HCT116 (cell line): Measurements from ENCODE around the gene GABRP. TPM values are rescaled to one million over a fixed set of nuclear protein-coding genes. Genes with fewer than 3 reads are reported as not detected.
A peak's percentile ranks its signal among the peaks of the same experiment; 100 is the strongest.

Experiments
- ATAC-seq: fragments of 200-7000 bp; cut with Tn5 transposase; 2 replicates; pipeline ENCODE4 v1.9.1; 2020; ENCODE audit warnings: mild to moderate bottlenecking, moderate library complexity
- BruUV-seq: library from RNA; stranded (reverse); fragments of 400-500 nt; replicated peaks from 2 replicates; lab custom pipeline; 2021; lab: Mats Ljungman, UMichigan
- CTCF ChIA-PET: fragments of 300-600 bp; sonication (Branson Sonifier 250); formaldehyde crosslinking; loops from one replicate; lab custom pipeline; 2021; ENCODE audit warnings: antibody characterized with exemption; lab: Charles Lee
- POLR2A ChIA-PET: fragments of 300-600, 350-600 bp; sonication (Branson Sonifier 250); formaldehyde crosslinking; loops from one replicate; lab custom pipeline; 2021; ENCODE audit warnings: antibody characterized with exemption; lab: Charles Lee
- RAD21 ChIA-PET, 2 experiments: fragments of 300-600 bp; sonication (Branson Sonifier 250); formaldehyde crosslinking; loops; one replicate each; lab custom pipeline; 2023; ENCODE audit warnings: low total read pairs in 2 of 2; ENCODE audit not compliant: uncharacterized antibody in 2 of 2, unreplicated experiment in 2 of 2, low non-redundant PET in 1 of 2; lab: Charles Lee
- DNase-seq: peaks from one replicate; pipeline ENCODE4 v3.0.0-alpha.2; 2010; ENCODE audit warnings: low read depth, low spot score
- H2AFZ ChIP-seq: fragments of 200-600 bp; shearing (Covaris generic), sonication (generic); 2 replicates; pipeline ENCODE4 v1.6.1; 2017; ENCODE audit warnings: low read depth, mixed run types, mixed read lengths, antibody characterized with exemption, low read length; ENCODE audit not compliant: poor library complexity, severe bottlenecking
- H3K27ac ChIP-seq: 2 replicates; pipeline ENCODE4 v1.5.1; 2012; ENCODE audit warnings: low read depth, low read length
- H3K27me3 ChIP-seq: fragments of 200-600 bp; sonication (generic); 2 replicates; pipeline ENCODE4 v1.6.1; 2016; ENCODE audit warnings: mixed run types, low read length, mixed read lengths; ENCODE audit not compliant: insufficient read depth
- H3K36me3 ChIP-seq, 2 experiments: fragments of 200-500 bp in 1 of 2; fragments of 200-600 bp in 1 of 2; sonication (Bioruptor generic) in 1 of 2; sonication (generic) in 1 of 2; 2 replicates each; pipeline versions ENCODE4 v1.5.1 to v1.6.1; 2014 to 2016; ENCODE audit warnings: low read length in 2 of 2, inconsistent platforms in 1 of 2, mixed read lengths in 1 of 2, mixed run types in 1 of 2; ENCODE audit not compliant: insufficient read depth in 2 of 2, control insufficient read depth in 1 of 2
- H3K4me1 ChIP-seq, 2 experiments: fragments of 200-600 bp in 1 of 2; sonication (generic) in 1 of 2; 2 replicates each; pipeline versions ENCODE4 v1.5.1 to v1.6.1; 2012 to 2017; ENCODE audit warnings: low read length in 2 of 2, inconsistent platforms in 1 of 2, mild to moderate bottlenecking in 1 of 2, mixed read lengths in 1 of 2, mixed run types in 1 of 2, moderate library complexity in 1 of 2; ENCODE audit not compliant: insufficient read depth in 2 of 2, control insufficient read depth in 1 of 2
- H3K4me2 ChIP-seq: fragments of 200-600 bp; sonication (generic); 2 replicates; pipeline ENCODE4 v1.6.1; 2017; ENCODE audit warnings: mixed run types, low read length, mixed read lengths
- H3K4me3 ChIP-seq, 2 experiments: fragments of 200-600 bp in 1 of 2; sonication (generic) in 1 of 2; replicated peaks in 1 of 2; 2 replicates each; pipeline ENCODE4 v1.5.1; 2011 to 2016; ENCODE audit warnings: low read length in 2 of 2, control low read depth in 1 of 2, low read depth in 1 of 2, mild to moderate bottlenecking in 1 of 2, mixed read lengths in 1 of 2, mixed run types in 1 of 2
- H3K79me2 ChIP-seq: fragments of 200-600 bp; sonication (generic); 2 replicates; pipeline ENCODE4 v1.6.1; 2017; ENCODE audit warnings: mild to moderate bottlenecking, mixed run types, low read length, moderate library complexity, mixed read lengths; ENCODE audit not compliant: insufficient read depth
- H3K9ac ChIP-seq: fragments of 200-600 bp; sonication (generic); 2 replicates; pipeline ENCODE4 v1.6.1; 2016; ENCODE audit warnings: low read length, mixed read lengths
- H3K9me2 ChIP-seq: fragments of 200-600 bp; sonication (generic), shearing (Covaris generic); 2 replicates; pipeline ENCODE4 v1.6.1; 2017; ENCODE audit warnings: mixed run types, mild to moderate bottlenecking, moderate library complexity; ENCODE audit not compliant: insufficient read depth
- H3K9me3 ChIP-seq, 2 experiments: fragments of 200-500 bp in 1 of 2; fragments of 200-600 bp in 1 of 2; sonication (Bioruptor generic) in 1 of 2; sonication (generic) in 1 of 2; 2 replicates each; pipeline ENCODE4 v1.6.1; 2014 to 2017; ENCODE audit warnings: low read length in 2 of 2, mixed read lengths in 2 of 2, inconsistent platforms in 1 of 2, low read depth in 1 of 2, mild to moderate bottlenecking in 1 of 2, mixed run types in 1 of 2, moderate library complexity in 1 of 2; ENCODE audit not compliant: control insufficient read depth in 1 of 2, insufficient read depth in 1 of 2
- H4K20me1 ChIP-seq: fragments of 200-600 bp; sonication (generic), shearing (Covaris generic); 2 replicates; pipeline ENCODE4 v1.6.1; 2017; ENCODE audit warnings: mixed run types, mild to moderate bottlenecking, moderate library complexity; ENCODE audit not compliant: insufficient read depth
- ATF3 ChIP-seq: IDR thresholded peaks from 2 replicates; pipeline ENCODE4 v1.6.1; 2012
- CBX3 ChIP-seq: IDR thresholded peaks from 2 replicates; pipeline ENCODE4 v1.6.1; 2012; ENCODE audit warnings: low read depth
- EGR1 ChIP-seq: IDR thresholded peaks from 2 replicates; pipeline ENCODE4 v1.6.1; 2012; ENCODE audit warnings: low read depth
- ELF1 ChIP-seq: IDR thresholded peaks from 2 replicates; pipeline ENCODE4 v1.6.1; 2012; ENCODE audit warnings: low read depth, borderline replicate concordance
- FOSL1 ChIP-seq: IDR thresholded peaks from 2 replicates; pipeline ENCODE4 v1.6.1; 2012; ENCODE audit warnings: low read depth
- JUND ChIP-seq: IDR thresholded peaks from 2 replicates; pipeline ENCODE4 v1.6.1; 2012
- POLR2A ChIP-seq: IDR thresholded peaks from 2 replicates; pipeline ENCODE4 v1.7.0; 2011; ENCODE audit warnings: borderline replicate concordance; ENCODE audit not compliant: insufficient read depth, insufficient read length; ENCODE audit errors: extremely low read depth
- RAD21 ChIP-seq: IDR thresholded peaks from 2 replicates; pipeline ENCODE4 v1.6.1; 2012; ENCODE audit warnings: low read depth, mild to moderate bottlenecking
- SP1 ChIP-seq: IDR thresholded peaks from 2 replicates; pipeline ENCODE4 v1.6.1; 2012; ENCODE audit warnings: low read depth
- YY1 ChIP-seq: IDR thresholded peaks from 2 replicates; pipeline ENCODE4 v1.6.1; 2011; ENCODE audit warnings: low read length, low read depth, moderate library complexity, mild to moderate bottlenecking; ENCODE audit not compliant: insufficient replicate concordance; ENCODE audit errors: extremely low read depth
- ZBTB33 ChIP-seq: IDR thresholded peaks from 2 replicates; pipeline ENCODE4 v1.6.1; 2011; ENCODE audit warnings: mild to moderate bottlenecking, low read length, moderate library complexity; ENCODE audit not compliant: insufficient replicate concordance; ENCODE audit errors: extremely low read depth
- ZFX ChIP-seq: fragments of 450-650 bp; IDR thresholded peaks from 2 replicates; pipeline ENCODE4 v1.6.1; 2017
- ZNF274 ChIP-seq: fragments of 200-500 bp; sonication (Bioruptor generic); IDR thresholded peaks from 2 replicates; pipeline ENCODE4 v1.6.1; 2014; ENCODE audit warnings: mild to moderate bottlenecking, low read depth, low read length, inconsistent platforms
- intact Hi-C: fragments of 100-400 bp; cut with micrococcal nuclease; formaldehyde crosslinking; loops from 2 replicates; pipeline ENCODE4 v1.10.0; 2022
- total RNA-seq: library from RNA; stranded (reverse); gene quantifications from one replicate; pipeline ENCODE4 v1.2.1, GENCODE V29; 2021; ENCODE audit not compliant: unreplicated experiment
- TF ChIP-seq, protein P1 (sequence below), 3 experiments: fragments of 200-600 bp in 1 of 3; sonication (generic) in 1 of 3; IDR thresholded peaks in 2 of 3; conservative IDR thresholded peaks in 1 of 3; 2 replicates each; pipeline ENCODE4 v1.5.1; 2012 to 2017; ENCODE audit warnings: low read depth in 2 of 3, low read length in 2 of 3, antibody characterized with exemption in 1 of 3, borderline replicate concordance in 1 of 3, control low read depth in 1 of 3, mild to moderate bottlenecking in 1 of 3, mixed read lengths in 1 of 3, mixed run types in 1 of 3, moderate library complexity in 1 of 3; ENCODE audit not compliant: insufficient read depth in 1 of 3

Gene GABRP
- total RNA-seq, 1 experiment from 2014 or later, result not detected

- POLR2A ChIA-PET, result no interaction called here
- Histone ChIP-seq H3K4me2 (no peak overlapping the region), H3K4me3 (no peak overlapping the region), H3K27me3 (no peaks in the 10 kb centered on the region), H3K9me3 (peaks cover 3 to 13% of the 10 kb centered on the region in 2 experiments; a peak in 2 of 4 replicates), H2AFZ (no peak overlapping the region), H3K27ac (no peak overlapping the region), H3K4me1 (peaks cover 3 to 14% of the 10 kb centered on the region in 2 experiments; a peak in 2 of 4 replicates), H3K79me2 (peaks cover 30% of the 10 kb centered on the region), H3K36me3 (no peaks in the 10 kb centered on the region), H4K20me1 (no peaks in the 10 kb centered on the region), H3K9ac (no peak overlapping the region), H3K9me2 (no peaks in the 10 kb centered on the region)
- CTCF ChIA-PET, result no interaction called here
- BruUV-seq, result no TSS peak
- ATAC-seq (no peak), DNase-seq (no peak)
- intact Hi-C loops, result no loop called here
- RAD21 ChIA-PET, result no interaction called here
- TF ChIP-seq POLR2A (no peak), RAD21 (no peak), ZNF274 (no peak), YY1 (no peak)
These were observed 76.9 kb downstream of the GABRP start for GRCh38 chr5:170860415-170860814.

DNA sequence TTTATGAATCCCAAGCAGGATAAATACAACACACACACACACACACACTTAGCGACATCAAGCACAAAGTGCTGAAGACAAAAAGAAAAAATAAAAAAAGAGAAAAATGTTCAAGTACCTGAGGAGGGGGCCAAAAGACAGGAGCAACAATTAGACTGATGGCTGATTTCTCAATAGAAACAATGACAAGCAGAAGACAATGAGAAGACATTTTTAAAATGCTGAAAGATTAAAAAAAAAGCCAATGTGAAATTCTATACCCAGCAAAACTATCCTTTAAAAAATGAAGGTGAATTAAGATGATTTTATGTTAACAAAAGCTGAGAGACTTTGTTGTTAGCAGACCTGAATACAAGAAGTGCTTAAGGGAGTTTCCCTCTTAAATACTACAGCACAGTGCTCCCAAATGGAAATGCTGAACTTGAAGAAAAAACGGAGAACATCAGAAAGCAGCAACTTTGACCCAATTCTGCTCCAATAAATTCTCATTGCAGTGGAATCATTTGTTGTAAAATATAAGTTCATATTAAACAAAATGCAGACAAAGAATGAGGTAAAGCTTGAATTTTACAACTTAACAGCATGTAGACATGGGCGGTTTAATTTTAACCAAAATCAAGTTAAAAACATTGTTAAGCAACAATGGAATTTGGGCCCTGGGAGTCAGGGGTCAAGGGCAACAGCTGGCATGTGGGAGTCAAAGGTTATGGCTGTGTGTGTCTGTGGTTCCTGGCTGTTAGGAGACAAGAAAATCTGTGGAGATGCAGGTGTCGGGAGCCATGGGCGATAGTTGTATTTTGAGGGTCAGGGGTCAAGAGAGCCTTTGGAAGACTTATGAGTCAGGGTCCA, 77.5 kb downstream of the GABRP start:
- Histone ChIP-seq H3K27me3 (no peaks in the 10 kb centered on the region), H3K9me2 (no peaks in the 10 kb centered on the region), H3K36me3 (no peaks in the 10 kb centered on the region), H2AFZ (peak overlapping the region; percentile 13), H3K4me3 (peak overlapping the region; percentile 3 to 78; a peak in 2 of 4 replicates), H3K9me3 (peaks cover 3 to 13% of the 10 kb centered on the region in 2 experiments; a peak in 2 of 4 replicates), H3K4me2 (peak overlapping the region; percentile 95; the same call in 1 of the 2 replicates), H3K4me1 (peaks cover 3 to 14% of the 10 kb centered on the region in 2 experiments; a peak in 2 of 4 replicates), H3K27ac (peak overlapping the region; percentile 16; the same call in 1 of the 2 replicates), H3K9ac (no peak overlapping the region), H3K79me2 (peaks cover 37% of the 10 kb centered on the region), H4K20me1 (no peaks in the 10 kb centered on the region)
- DNase-seq (no peak), ATAC-seq (no peak)
- CTCF ChIA-PET, result no interaction called here
- POLR2A ChIA-PET, result no interaction called here
- intact Hi-C loops, result no loop called here
- RAD21 ChIA-PET, result no interaction called here
- no TSS peak for BruUV-seq
- TF ChIP-seq RAD21, result no peak
- TF ChIP-seq, protein P1, sequence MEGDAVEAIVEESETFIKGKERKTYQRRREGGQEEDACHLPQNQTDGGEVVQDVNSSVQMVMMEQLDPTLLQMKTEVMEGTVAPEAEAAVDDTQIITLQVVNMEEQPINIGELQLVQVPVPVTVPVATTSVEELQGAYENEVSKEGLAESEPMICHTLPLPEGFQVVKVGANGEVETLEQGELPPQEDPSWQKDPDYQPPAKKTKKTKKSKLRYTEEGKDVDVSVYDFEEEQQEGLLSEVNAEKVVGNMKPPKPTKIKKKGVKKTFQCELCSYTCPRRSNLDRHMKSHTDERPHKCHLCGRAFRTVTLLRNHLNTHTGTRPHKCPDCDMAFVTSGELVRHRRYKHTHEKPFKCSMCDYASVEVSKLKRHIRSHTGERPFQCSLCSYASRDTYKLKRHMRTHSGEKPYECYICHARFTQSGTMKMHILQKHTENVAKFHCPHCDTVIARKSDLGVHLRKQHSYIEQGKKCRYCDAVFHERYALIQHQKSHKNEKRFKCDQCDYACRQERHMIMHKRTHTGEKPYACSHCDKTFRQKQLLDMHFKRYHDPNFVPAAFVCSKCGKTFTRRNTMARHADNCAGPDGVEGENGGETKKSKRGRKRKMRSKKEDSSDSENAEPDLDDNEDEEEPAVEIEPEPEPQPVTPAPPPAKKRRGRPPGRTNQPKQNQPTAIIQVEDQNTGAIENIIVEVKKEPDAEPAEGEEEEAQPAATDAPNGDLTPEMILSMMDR (IDR thresholded peaks at IDR 0.05 in 2 of 3, conservative IDR thresholded peaks at IDR 0.05 in 1 of 3; ENCODE audit: borderline replicate concordance in 1 of 3, insufficient read depth in 1 of 3, low read depth in 2 of 3, low read length in 2 of 3), result no peak
- TF ChIP-seq POLR2A, result no peak
- TF ChIP-seq YY1, result no peak
- TF ChIP-seq CBX3, result no peak; the same call in 1 of the 2 replicates
- no peak for TF ChIP-seq SP1
- no peak for TF ChIP-seq ZBTB33
- TF ChIP-seq JUND, result no peak
- TF ChIP-seq EGR1, result no peak
- no peak for TF ChIP-seq ZFX
- TF ChIP-seq ATF3, result no peak
- TF ChIP-seq FOSL1, result no peak
- TF ChIP-seq ELF1, result no peak
